ENCODE measurements around the gene OR7C1.

Gene OR7C1

GRCh38 chr19:14763497-14764145 lies 71.4 kb downstream of the OR7C1 start:
- no peaks in the 10 kb centered on the region for H3K27me3 ChIP-seq (ENCODE audit: insufficient read depth, low read length)
- WGBS: 76% methylated on average over 4 of the region's 4 CpGs
- no peak overlapping the region for H3K4me3 ChIP-seq (ENCODE audit: low read length)
- no peaks in the 10 kb centered on the region for H3K36me3 ChIP-seq (ENCODE audit: insufficient read depth, low read length)
- H3K9ac ChIP-seq (ENCODE audit: low read depth, low read length): no peak overlapping the region
- H3K9me3 ChIP-seq (ENCODE audit: insufficient read depth, low read depth, low read length): peaks cover 35% of the 10 kb centered on the region
- H3K4me1 ChIP-seq (ENCODE audit: insufficient read depth, low read length): no peaks in the 10 kb centered on the region
- H3K27ac ChIP-seq (ENCODE audit: low read depth, low read length): no peak overlapping the region

GRCh38 chr19:14762111-14762510 lies 72.9 kb downstream of the OR7C1 start:
- no peak overlapping the region for H3K27ac ChIP-seq (ENCODE audit: low read depth, low read length)
- H3K36me3 ChIP-seq (ENCODE audit: insufficient read depth, low read length): no peaks in the 10 kb centered on the region
- no peaks in the 10 kb centered on the region for H3K4me1 ChIP-seq (ENCODE audit: insufficient read depth, low read length)
- H3K27me3 ChIP-seq (ENCODE audit: insufficient read depth, low read length): no peaks in the 10 kb centered on the region
- peaks cover 33% of the 10 kb centered on the region for H3K9me3 ChIP-seq (ENCODE audit: insufficient read depth, low read depth, low read length)
- H3K9ac ChIP-seq (ENCODE audit: low read depth, low read length): no peak overlapping the region
- H3K4me3 ChIP-seq (ENCODE audit: low read length): no peak overlapping the region
- WGBS: 69% methylated on average over 2 of the region's 2 CpGs

- Histone ChIP-seq H3K9me3 (ENCODE audit: insufficient read depth, low read depth, low read length) (peaks cover 37% of the 10 kb centered on the region), H3K4me1 (ENCODE audit: insufficient read depth, low read length) (no peaks in the 10 kb centered on the region), H3K27me3 (ENCODE audit: insufficient read depth, low read length) (no peaks in the 10 kb centered on the region), H3K27ac (ENCODE audit: low read depth, low read length) (no peak overlapping the region), H3K9ac (ENCODE audit: low read depth, low read length) (no peak overlapping the region), H3K36me3 (ENCODE audit: insufficient read depth, low read length) (no peaks in the 10 kb centered on the region), H3K4me3 (ENCODE audit: low read length) (no peak overlapping the region)
- WGBS: 53% methylated on average over 5 of the region's 5 CpGs
Observed at GRCh38 chr19:14761607-14762006, 73.4 kb downstream of the OR7C1 start.

GRCh38 chr19:14758816-14759215 lies 76.2 kb downstream of the OR7C1 start:
- H3K4me3 ChIP-seq (ENCODE audit: low read length): peak overlapping the region; percentile 31
- H3K9ac ChIP-seq (ENCODE audit: low read depth, low read length): peak overlapping the region; percentile 47; the same call in 1 of the 2 replicates
- WGBS: 76% methylated on average over 16 of the region's 16 CpGs
- peaks cover 48% of the 10 kb centered on the region for H3K9me3 ChIP-seq (ENCODE audit: insufficient read depth, low read depth, low read length)
- H3K27ac ChIP-seq (ENCODE audit: low read depth, low read length): no peak overlapping the region; the same call in 1 of the 2 replicates
- no peaks in the 10 kb centered on the region for H3K4me1 ChIP-seq (ENCODE audit: insufficient read depth, low read length)
- no peaks in the 10 kb centered on the region for H3K36me3 ChIP-seq (ENCODE audit: insufficient read depth, low read length)
- no peaks in the 10 kb centered on the region for H3K27me3 ChIP-seq (ENCODE audit: insufficient read depth, low read length)

GRCh38 chr19:14748601-14749000 lies 86.4 kb downstream of the OR7C1 start:
- H3K36me3 ChIP-seq (ENCODE audit: insufficient read depth, low read length): no peaks in the 10 kb centered on the region
- H3K4me3 ChIP-seq (ENCODE audit: low read length): no peak overlapping the region
- no peak overlapping the region for H3K27ac ChIP-seq (ENCODE audit: low read depth, low read length)
- H3K4me1 ChIP-seq (ENCODE audit: insufficient read depth, low read length): no peaks in the 10 kb centered on the region
- H3K9me3 ChIP-seq (ENCODE audit: insufficient read depth, low read depth, low read length): peaks cover 37% of the 10 kb centered on the region
- no peaks in the 10 kb centered on the region for H3K27me3 ChIP-seq (ENCODE audit: insufficient read depth, low read length)
- no peak overlapping the region for H3K9ac ChIP-seq (ENCODE audit: low read depth, low read length)
- WGBS: 78% methylated on average over 6 of the region's 6 CpGs

All from HUES64 (cell line).